Astrocyte of the cerebellum (primary cell): ENCODE data around the gene LPAR2.

Source experiments
- DNase-seq: peaks from one replicate; pipeline ENCODE4 v3.0.0-alpha.2; 2011; ENCODE audit warnings: low read depth
- H3K4me3 ChIP-seq: 2 replicates; pipeline ENCODE4 v1.5.1; 2011; ENCODE audit warnings: mild to moderate bottlenecking, low read depth, low read length, moderate library complexity
- in situ Hi-C: cut with HindIII; loops from 2 replicates; pipeline ENCODE4 v1.10.0; 2017; ENCODE audit warnings: low sequenced_read_pairs
- TF ChIP-seq, protein P1 (sequence below): IDR thresholded peaks from 2 replicates; pipeline ENCODE4 v1.5.1; 2012; ENCODE audit warnings: low read length, low read depth, moderate library complexity, mild to moderate bottlenecking; ENCODE audit errors: missing control alignments

LPAR2 gene

DNA sequence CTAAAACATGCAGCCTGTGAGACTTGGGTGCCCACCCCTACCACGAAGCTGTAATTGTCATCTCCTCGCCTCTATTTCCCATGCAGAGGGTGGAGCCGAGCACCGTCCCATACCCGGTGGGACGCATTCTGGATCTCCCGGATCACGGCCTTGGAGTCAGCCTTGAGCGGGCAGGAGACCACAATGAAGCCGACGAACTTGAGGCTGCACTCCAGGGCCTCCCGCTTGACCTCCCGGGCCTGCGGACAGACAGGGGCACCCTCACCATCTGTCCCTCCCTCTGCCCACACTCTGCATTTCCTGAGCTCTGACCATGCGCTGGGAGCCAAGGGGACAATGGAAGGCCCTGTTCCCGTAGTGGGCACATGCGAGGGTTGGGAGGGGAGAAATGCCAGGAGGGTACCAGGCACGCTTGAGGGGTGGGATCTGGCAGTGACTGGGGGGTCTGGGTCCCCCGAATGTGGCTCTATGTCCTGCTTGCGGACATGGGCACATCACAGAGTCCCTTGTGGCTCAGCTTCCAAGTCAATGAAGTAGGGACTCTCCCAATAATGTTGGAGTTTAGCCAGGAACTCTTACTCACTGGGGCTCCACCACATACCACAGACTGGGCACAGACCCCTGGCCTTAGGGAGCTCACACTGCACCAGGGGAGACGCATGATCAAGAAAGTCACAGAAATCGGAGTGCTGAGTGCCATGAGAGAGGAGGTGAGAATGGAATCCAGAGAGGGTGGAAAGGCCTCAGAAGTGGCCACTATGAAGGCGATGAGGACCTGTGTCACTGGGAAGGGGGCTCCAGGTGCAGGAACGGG is 24.7 kb upstream of the LPAR2 start:
- H3K4me3 ChIP-seq: no peak overlapping the region
- DNase-seq: no peak
- TF ChIP-seq, protein P1, sequence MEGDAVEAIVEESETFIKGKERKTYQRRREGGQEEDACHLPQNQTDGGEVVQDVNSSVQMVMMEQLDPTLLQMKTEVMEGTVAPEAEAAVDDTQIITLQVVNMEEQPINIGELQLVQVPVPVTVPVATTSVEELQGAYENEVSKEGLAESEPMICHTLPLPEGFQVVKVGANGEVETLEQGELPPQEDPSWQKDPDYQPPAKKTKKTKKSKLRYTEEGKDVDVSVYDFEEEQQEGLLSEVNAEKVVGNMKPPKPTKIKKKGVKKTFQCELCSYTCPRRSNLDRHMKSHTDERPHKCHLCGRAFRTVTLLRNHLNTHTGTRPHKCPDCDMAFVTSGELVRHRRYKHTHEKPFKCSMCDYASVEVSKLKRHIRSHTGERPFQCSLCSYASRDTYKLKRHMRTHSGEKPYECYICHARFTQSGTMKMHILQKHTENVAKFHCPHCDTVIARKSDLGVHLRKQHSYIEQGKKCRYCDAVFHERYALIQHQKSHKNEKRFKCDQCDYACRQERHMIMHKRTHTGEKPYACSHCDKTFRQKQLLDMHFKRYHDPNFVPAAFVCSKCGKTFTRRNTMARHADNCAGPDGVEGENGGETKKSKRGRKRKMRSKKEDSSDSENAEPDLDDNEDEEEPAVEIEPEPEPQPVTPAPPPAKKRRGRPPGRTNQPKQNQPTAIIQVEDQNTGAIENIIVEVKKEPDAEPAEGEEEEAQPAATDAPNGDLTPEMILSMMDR: no peak
- in situ Hi-C loops: no loop called here

DNA sequence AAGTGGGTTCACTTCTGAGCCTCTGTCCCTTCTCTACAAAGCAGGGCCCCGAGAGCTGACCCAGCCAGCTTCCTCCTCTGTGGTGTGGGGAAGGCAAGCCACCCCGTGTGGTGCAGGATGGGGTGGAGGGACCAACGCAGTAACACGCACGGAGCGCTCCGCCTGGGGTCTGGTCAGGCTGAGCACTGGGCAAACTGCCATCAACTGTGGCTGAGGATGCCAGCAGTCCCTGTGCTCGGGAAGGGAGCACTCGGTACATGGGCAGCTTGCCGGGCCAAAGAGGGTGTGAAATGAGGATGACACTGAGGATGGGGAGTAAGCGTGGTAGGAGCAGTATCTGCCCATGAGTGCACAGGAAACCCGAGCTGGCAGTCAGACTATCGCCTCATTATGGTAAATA is 23.1 kb upstream of the LPAR2 start:
- TF ChIP-seq, protein P1: no peak
- in situ Hi-C loops: no loop called here
- DNase-seq: no peak
- no peak overlapping the region for H3K4me3 ChIP-seq

DNA sequence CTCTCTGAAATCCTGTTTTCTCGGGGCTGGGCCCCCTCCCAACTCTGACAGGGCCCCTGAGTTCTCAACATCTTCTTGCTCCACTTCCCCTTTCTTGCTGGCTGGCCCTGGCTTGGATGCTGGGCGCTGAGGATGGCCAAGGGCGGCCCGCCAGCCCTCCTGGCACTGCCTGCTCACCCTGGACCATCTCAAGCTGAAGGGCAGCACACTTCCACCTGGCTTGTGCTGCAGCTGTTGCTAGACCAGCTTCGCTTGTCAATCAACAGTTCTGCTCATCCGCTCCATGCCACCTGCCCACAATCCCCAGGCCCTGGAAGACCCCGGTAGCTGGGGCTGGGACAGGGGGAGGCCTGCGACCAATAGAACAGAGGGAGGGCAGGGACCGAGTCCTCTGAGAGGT is 22.3 kb upstream of the LPAR2 start:
- DNase-seq: no peak
- TF ChIP-seq, protein P1: no peak
- in situ Hi-C loops: no loop called here
- H3K4me3 ChIP-seq: no peak overlapping the region

DNA sequence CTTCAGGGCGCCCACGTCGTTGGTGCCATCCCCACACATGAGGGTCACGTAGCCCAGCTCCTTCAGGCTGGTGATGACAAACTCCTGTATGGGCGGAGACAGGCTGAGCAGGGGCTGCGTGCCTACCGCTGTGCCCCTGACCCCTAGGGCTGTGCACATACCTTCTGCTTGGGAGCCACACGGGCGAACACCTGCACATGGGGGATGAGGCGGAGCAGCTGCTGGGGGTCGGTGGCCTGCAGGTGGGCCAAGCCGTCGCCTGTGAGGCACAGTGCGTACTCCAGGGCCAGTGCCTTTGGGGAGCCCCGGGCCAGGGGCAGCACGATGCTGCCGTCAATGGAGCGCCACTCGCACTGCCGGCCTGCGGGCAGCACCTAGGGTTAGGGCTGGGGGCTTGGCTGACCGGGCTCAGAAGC is 21.6 kb upstream of the LPAR2 start:
- H3K4me3 ChIP-seq: no peak overlapping the region
- TF ChIP-seq, protein P1: no peak
- no peak for DNase-seq
- in situ Hi-C loops: no loop called here

DNA sequence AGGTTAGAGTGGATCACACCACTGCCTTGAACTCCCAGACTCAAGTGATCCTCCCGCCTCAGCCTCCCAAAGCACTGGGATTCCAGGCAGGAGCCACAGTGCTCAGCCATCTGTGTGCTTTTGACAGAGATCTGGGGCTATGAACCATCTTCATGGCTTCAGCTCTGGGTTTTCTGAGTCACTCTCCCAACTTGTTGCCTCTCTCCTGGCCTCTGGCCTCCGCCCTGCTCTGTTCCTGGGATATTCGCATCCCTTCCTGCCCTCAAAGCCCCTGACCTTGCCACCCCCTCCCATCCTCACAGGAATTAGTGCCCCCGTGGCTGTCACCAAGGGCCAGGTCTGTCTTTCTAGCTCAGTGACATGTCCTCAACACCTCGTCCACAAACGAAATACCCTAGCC is 21.1 kb upstream of the LPAR2 start:
- TF ChIP-seq, protein P1: no peak
- no peak for DNase-seq
- in situ Hi-C loops: no loop called here
- no peak overlapping the region for H3K4me3 ChIP-seq

DNA sequence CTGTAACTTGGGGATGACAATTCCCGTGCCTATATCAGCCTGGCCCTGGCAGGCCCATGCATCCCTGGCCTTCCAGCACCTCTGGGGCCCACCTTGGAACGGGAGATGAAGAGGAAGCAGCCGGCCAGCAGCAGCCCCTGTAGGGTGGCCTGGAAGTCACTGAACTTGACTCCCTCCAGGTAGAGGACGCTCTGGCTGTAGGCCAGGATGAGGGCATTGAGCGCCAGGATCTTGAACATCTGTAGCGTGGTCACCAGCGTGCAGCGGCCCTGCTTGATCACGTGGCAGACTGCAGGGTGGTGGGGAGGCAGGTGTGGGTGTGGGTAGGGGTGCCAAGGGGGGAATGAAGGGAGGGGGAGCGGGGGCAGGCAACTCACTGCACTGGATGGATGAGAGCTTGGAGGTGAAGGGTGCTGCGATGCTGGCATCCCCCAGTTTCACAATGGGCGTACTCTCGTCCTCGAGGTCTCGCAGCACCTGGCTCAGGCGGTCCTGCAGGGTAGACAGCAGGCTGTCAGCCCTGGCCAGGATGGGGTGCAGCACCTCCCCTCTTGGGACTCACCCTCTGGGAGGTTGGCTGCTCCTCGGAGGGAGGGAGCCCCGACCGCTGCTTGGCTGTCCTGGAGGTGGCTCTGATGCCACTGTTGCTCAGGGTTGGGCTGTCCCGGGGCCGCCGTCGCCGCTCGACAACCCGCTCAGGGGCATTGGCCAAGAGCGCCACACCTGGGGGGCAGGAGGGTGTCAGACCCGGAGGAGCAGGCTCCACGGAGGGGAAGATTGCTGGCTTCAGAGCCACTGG is 19.2 kb upstream of the LPAR2 start:
- no peak for DNase-seq
- in situ Hi-C loops: no loop called here
- TF ChIP-seq, protein P1: no peak
- no peak overlapping the region for H3K4me3 ChIP-seq
